ENCODE data around the gene DNMBP. TPM values are rescaled to one million over a fixed set of nuclear protein-coding genes. Genes with fewer than 3 reads are reported as not detected.
A peak's percentile ranks its signal among the peaks of the same experiment; 100 is the strongest.
"Not testable (repeated sequence)": the region's sequence is repeated elsewhere in the genome, so short reads cannot be mapped to it uniquely, and the experiment has no call there.

The DNMBP gene
- total RNA-seq, 1 donor from 2014 or later, result 2.7 TPM

GRCh38 chr10:99863535-99864240 is 146.1 kb downstream of the DNMBP start:
- DNase-seq, result not testable (repeated sequence)

- no peak for DNase-seq
Measured at GRCh38 chr10:99860466-99860865, 149.3 kb downstream of the DNMBP start.

DNA sequence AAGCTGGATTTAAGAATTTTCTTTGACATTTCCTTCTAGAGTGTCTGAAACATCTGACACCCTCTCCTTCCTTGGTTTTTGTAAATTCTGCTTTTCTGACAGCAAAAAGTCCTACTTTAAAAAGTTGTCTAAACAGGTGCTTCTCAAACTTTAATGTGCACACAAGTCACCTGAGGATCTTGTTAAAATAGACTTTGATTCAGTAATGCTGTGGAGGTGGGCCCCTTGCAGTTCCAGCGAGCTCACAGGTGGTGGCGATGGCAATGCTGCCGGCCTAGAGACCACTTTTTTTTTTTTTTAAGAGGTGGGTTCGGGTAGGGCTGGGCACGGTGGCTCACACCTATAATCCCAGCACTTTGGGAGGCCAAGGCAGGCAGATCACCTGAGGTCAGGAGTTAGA is 150.2 kb downstream of the DNMBP start:
- DNase-seq, result no peak

DNA sequence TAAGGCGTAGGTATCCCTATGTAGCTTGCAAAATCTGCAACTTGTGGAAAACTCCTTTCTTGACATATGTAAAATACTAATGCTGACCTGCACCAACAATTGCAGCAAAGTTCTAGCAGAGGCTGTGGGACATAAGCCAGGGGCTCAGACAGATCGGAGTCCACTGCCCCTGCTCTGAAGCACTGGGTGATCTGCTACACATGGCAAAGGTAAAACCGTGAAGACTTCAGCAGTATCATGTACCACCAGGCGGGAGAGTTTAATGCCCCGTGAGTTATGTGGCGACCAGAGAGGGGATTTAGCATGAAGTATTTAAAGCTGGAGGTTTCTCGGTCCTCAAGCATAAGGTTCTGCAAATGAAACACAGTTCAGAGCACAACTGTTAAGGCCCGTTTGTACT is 150.9 kb downstream of the DNMBP start:
- no peak for DNase-seq

GRCh38 chr10:99855479-99856071 is 154.2 kb downstream of the DNMBP start:
- DNase-seq, result no peak

- DNase-seq, result no peak
Measured at GRCh38 chr10:99854860-99855259, 154.9 kb downstream of the DNMBP start.

DNA sequence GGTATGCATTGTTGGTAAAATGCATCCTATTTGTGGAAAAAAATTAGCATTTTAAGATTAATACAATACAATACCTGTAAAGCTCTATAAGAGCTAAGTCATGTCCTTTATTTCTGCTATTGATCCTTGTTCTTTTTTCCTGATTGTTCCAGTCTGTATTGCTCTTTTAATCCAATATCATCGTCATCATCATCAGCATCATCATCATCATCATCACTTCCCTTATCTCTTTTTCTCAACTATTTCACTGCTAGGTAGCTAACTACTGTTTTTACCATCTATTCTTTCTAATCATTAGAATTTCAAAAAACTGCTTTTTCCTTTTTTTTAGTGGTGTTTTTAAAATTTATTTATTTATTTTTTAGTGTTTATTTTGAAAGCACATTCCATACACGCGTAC is 156.1 kb downstream of the DNMBP start:
- DNase-seq, result no peak

DNA sequence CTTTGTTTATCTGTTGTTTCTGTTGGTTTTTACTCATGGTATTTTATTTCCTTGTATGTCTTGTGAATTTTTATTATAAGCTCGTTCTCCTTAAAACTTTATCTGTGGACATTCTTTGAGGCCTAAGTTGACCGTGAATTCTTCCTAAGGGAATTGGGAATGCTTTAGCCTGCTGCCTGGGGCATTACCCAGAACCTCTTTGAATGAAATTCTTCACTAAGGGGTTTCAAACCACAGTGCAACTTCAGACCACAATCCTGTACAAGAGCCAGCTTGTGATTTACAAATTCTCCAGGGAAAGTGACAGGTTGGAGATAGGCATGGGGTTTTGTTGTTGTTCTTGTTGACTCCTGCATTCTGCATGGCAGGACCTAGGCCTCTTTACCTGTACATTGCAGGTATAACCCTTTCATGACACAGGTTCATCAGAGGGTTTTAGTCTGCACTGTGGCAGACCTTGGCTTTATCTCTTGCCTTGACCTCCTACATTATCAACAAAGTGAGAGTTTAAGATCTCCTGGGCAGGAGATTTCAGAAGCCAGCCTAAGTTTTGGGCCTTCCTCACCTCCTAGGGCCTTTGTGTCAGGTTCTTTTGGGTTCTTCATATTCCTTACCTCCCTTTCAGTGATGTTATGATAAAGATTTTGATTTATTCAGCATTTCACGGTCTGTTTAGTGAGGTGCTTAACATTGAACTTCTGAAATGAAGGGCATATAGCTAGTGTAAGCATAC is 157.1 kb downstream of the DNMBP start:
- no peak for DNase-seq

GRCh38 chr10:99851825-99852224 is 157.9 kb downstream of the DNMBP start:
- DNase-seq, result no peak

GRCh38 chr10:99850767-99851340 is 158.9 kb downstream of the DNMBP start:
- no peak for DNase-seq

DNA sequence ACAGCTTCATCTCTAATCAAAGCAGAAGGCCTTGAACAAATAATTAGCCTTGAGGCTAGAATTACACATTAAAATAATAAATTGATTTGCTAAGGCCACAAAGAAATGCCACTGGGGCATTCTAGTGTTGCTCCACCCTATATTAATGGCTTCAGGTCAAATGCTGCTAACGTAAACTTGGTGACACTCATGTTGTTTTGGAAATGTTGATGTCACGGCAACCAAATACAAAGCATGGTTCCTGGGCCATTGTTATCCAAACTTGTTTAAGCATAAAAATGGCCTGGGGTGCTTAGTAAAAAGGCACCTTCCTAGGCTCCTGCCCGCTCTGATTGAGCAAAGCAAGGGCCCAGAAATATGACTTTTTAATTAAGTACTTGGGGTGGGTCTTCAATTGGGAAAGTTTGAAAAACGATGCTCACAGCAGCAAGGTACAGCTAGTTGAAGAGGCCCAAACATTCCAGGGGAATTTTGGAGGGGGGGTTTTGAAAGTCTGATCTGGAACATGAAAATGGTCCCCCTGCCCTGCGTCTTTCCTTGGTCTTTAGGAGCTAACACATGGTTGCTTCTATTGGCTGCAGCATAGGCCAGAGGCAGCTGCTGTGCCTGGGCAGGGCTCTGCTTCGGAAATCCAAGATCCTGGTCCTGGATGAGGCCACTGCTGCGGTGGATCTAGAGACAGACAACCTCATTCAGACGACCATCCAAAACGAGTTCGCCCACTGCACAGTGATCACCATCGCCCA is 159.6 kb downstream of the DNMBP start:
- no peak for DNase-seq

- no peak for DNase-seq
Measured at GRCh38 chr10:99849536-99849935, 160.2 kb downstream of the DNMBP start.

DNA sequence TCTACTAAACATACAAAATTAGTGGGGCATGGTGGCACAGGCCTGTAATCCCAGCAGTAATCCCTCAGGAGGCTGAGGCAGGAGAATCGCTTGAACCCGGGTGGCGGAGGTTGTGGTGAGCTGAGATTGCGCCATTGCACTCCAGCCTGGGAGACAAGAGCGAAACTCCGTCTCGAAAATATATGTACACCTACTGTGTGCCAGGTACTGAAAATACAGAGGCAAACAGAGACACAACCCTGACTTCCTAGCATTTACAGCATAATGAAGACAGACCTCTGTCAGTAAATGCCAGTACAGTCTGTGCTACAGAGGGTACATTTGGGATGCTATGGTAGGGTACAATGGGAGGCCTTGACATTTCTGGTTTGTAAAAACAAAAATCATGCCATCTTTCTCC is 160.7 kb downstream of the DNMBP start:
- no peak for DNase-seq

DNA sequence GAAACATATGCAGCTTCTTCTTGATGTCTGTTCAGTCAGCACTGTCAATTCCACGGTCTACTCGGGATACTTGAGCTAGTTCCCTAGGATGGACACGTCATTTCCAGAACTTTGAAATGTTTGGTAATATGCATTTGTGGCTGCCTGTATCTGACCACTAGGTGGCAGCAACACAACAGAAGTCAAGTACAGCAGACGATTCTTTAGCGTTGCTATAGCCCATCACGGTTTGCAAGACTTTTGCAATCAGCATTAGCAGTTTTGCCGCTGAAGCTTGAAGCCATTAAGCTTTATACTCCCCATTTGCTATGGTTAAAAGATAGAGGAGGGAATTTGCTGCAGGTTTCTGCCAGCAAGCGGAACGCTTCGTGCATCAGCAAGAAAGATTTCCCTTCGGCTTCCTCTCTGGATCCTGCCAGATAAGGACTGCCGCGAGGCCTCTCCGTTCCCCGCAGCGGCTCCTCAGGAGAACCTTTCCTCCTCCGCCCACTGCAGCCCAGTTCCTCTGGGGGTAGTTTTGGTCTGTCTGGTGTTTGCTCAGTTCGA is 163.8 kb downstream of the DNMBP start:
- peak; percentile 63 for DNase-seq

DNA sequence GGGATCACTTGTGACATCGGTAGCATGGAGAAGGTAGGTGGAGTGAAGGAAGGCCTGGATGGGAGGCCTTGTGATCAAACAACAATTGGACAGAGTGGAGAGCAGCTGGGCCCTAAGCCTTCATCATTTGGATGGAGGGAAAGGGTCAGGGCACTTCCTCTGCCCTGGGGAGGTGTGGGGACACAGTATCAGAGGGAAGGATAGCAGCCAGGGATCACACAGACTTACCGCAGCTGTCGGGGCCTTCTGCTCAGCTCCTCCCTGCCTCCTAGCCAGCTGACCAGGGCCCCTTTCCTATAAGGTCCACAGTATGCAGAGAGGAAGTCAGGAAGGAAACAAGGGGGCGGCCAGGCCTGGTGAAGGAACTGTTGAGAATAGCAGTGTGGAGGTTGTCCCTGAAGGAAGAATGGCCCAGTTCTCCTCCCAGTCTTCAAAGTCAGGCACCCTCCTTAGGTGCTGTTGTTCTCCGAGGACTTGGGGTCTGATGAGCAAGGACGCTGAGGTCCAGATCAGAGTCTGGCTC is 165.3 kb downstream of the DNMBP start:
- no peak for DNase-seq

GRCh38 chr10:99843310-99843709 is 166.4 kb downstream of the DNMBP start:
- no peak for DNase-seq

DNA sequence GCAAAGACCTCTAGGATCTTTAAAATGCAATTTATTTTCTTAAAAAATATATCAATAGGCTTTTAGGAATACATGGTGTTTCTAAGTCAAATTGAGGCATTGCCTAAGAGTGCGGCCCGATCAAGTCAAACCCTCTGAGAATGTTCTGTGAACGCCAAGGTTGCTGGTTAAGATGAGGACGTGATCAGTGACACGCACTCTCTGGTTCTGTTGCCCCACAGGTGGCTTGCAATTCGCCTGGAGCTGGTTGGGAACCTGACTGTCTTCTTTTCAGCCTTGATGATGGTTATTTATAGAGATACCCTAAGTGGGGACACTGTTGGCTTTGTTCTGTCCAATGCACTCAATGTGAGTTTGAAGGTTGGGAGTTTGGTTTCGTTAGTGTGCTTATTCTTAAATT is 168.0 kb downstream of the DNMBP start:
- DNase-seq, result no peak

DNA sequence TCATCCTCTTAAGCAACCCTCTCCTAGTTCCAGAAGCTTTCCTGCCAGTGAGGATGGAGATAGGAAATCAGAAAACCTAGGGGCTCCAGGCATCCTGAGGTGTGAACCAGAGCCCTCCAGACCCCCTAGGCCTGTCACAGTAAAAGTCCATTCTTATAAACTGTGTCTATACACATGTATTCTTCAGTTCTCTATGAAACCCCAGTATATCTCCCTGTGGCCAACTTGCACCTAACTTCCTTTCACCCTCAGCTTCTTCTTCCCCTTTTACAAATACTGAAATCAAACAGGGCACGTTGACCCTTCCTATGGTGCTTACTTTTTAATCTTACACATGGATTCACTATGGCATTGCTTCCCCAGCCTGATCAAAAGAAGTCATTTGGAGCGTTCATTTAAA is 168.9 kb downstream of the DNMBP start:
- not testable (repeated sequence) for DNase-seq

DNA sequence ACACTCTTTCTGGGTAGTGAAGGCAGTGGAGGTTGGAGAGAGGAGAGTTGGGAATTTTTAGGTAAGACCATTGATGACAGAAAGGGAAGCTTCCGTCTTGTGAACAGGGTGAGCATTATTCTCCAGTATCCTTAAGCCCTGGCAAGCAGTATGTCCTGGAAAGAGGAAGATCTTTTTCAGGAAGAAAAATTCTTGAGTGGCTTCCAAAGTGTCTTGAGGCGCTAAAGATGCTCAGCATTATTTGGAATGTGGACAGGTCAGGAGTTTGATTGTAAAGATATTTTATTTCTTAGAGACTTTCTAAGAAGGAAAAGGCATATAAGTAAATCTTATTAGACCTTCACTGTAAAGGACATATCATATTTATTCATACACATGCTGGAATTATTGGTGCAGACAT is 173.0 kb downstream of the DNMBP start:
- no peak for DNase-seq

- DNase-seq, result no peak
Measured at GRCh38 chr10:99835947-99836346, 173.8 kb downstream of the DNMBP start.

GRCh38 chr10:99834410-99834809 is 175.3 kb downstream of the DNMBP start:
- no peak for DNase-seq

- DNase-seq, result no peak
Measured at GRCh38 chr10:99832439-99832838, 177.3 kb downstream of the DNMBP start.

All from occipital lobe (tissue), 2 donors.